Measurements from ENCODE around the gene PPP1R14B. TPM values are rescaled to one million over a fixed set of nuclear protein-coding genes. Genes with fewer than 3 reads are reported as not detected.
A peak's percentile ranks its signal among the peaks of the same experiment; 100 is the strongest.

Gene PPP1R14B
- total and polyA plus RNA-seq, 2 experiments from 2014 or later, result 115 to 239 TPM

- TF ChIP-seq EZH2phosphoT487 (IDR thresholded peaks at IDR 0.05; ENCODE audit: insufficient read depth, low read depth) (no peak), EZH2 (IDR thresholded peaks at IDR 0.05; ENCODE audit: insufficient read depth, poor library complexity, severe bottlenecking) (no peak)
- H3K4me2 ChIP-seq (ENCODE audit: unreplicated experiment), result peak within 1 kb of the TSS; percentile 82
- no peaks in the 10 kb centered on the region for H3K36me3 ChIP-seq (ENCODE audit: low read depth)
- WGBS, 2 experiments (ENCODE audit: low coverage in 1 of 2, low lambda C conversion rate in 2 of 2, missing lambda C conversion rate in 2 of 2), result 0 to 1% methylated on average over 38 to 42 of the region's 54 CpGs
- H3K9ac ChIP-seq, result peak within 1 kb of the TSS; percentile 86
- H3F3A ChIP-seq (ENCODE audit: insufficient read depth), result peaks cover 6% of the 10 kb centered on the region; the same call in 1 of the 2 replicates
- in situ Hi-C loops (cut with MboI), result no loop called here
- no peaks in the 10 kb centered on the region for H4K20me1 ChIP-seq (ENCODE audit: insufficient read depth)
- peak; percentile 93 for DNase-seq
- no peaks in the 10 kb centered on the region for H3K9me2 ChIP-seq (ENCODE audit: insufficient read depth)
- no peaks in the 10 kb centered on the region for H3K27me3 ChIP-seq (replicated peaks; ENCODE audit: insufficient read depth)
- no peaks in the 10 kb centered on the region for H3K9me3 ChIP-seq (ENCODE audit: low read depth)
- H3K4me3 ChIP-seq, result peak within 1 kb of the TSS; percentile 97
- peak within 1 kb of the TSS; percentile 89 for H2AFZ ChIP-seq
- peaks cover 38% of the 10 kb centered on the region for H3K79me2 ChIP-seq (ENCODE audit: insufficient read depth)
- peak within 1 kb of the TSS; percentile 46 for H3K27ac ChIP-seq
- peaks cover 6% of the 10 kb centered on the region; the same call in 1 of the 2 replicates for H3K4me1 ChIP-seq (ENCODE audit: insufficient read depth)
Observed at GRCh38 chr11:64225608-64226506, 20.9 kb downstream of the PPP1R14B start, which contains the start of the genes NUDT22 and TRPT1. Gene NUDT22, plus strand, starts transcription at chr11:64226274. Its CDS starts 379 bp downstream, at chr11:64226653. Gene TRPT1, minus strand, starts transcription at chr11:64226186. Its CDS starts 326 bp downstream, at chr11:64225860.

- H3K4me2 ChIP-seq (ENCODE audit: unreplicated experiment), result peak overlapping the region; percentile 82
- peaks cover 36% of the 10 kb centered on the region for H3K79me2 ChIP-seq (ENCODE audit: insufficient read depth)
- TF ChIP-seq EZH2 (IDR thresholded peaks at IDR 0.05; ENCODE audit: insufficient read depth, poor library complexity, severe bottlenecking) (no peak), EZH2phosphoT487 (IDR thresholded peaks at IDR 0.05; ENCODE audit: insufficient read depth, low read depth) (no peak)
- no peaks in the 10 kb centered on the region for H4K20me1 ChIP-seq (ENCODE audit: insufficient read depth)
- no peak overlapping the region for H3K27ac ChIP-seq
- H3K9me2 ChIP-seq (ENCODE audit: insufficient read depth), result no peaks in the 10 kb centered on the region
- DNase-seq, result peak; percentile 32
- H3K9me3 ChIP-seq (ENCODE audit: low read depth), result no peaks in the 10 kb centered on the region
- in situ Hi-C loops (cut with MboI), result no loop called here
- WGBS, 2 experiments (ENCODE audit: low coverage in 1 of 2, low lambda C conversion rate in 2 of 2, missing lambda C conversion rate in 2 of 2), result 61 to 66% methylated on average over 22 of the region's 22 CpGs
- no peak overlapping the region for H2AFZ ChIP-seq
- H3F3A ChIP-seq (ENCODE audit: insufficient read depth), result peaks cover 6% of the 10 kb centered on the region; the same call in 1 of the 2 replicates
- H3K9ac ChIP-seq, result peak overlapping the region; percentile 86
- H3K27me3 ChIP-seq (replicated peaks; ENCODE audit: insufficient read depth), result no peaks in the 10 kb centered on the region
- peak overlapping the region; percentile 97 for H3K4me3 ChIP-seq
- H3K4me1 ChIP-seq (ENCODE audit: insufficient read depth), result peaks cover 6% of the 10 kb centered on the region; the same call in 1 of the 2 replicates
- no peaks in the 10 kb centered on the region for H3K36me3 ChIP-seq (ENCODE audit: low read depth)
Observed at GRCh38 chr11:64224891-64225607, 21.7 kb downstream of the PPP1R14B start.

- Histone ChIP-seq H3K4me2 (ENCODE audit: unreplicated experiment) (no peak overlapping the region), H3K36me3 (ENCODE audit: low read depth) (no peaks in the 10 kb centered on the region)
- no peak for DNase-seq
Observed at GRCh38 chr11:64224151-64224890, 22.4 kb downstream of the PPP1R14B start.

More at GRCh38 chr11:64224151-64224890, 22.4 kb downstream of the PPP1R14B start:
- Histone ChIP-seq H3K9ac (no peak overlapping the region), H3K79me2 (ENCODE audit: insufficient read depth) (peaks cover 36% of the 10 kb centered on the region), H3K27me3 (replicated peaks; ENCODE audit: insufficient read depth) (no peaks in the 10 kb centered on the region), H3K4me3 (no peak overlapping the region), H3K27ac (no peak overlapping the region), H2AFZ (no peak overlapping the region), H3K9me2 (ENCODE audit: insufficient read depth) (no peaks in the 10 kb centered on the region), H3F3A (ENCODE audit: insufficient read depth) (peaks cover 6% of the 10 kb centered on the region; the same call in 1 of the 2 replicates), H3K4me1 (ENCODE audit: insufficient read depth) (peaks cover 6% of the 10 kb centered on the region; the same call in 1 of the 2 replicates), H4K20me1 (ENCODE audit: insufficient read depth) (no peaks in the 10 kb centered on the region), H3K9me3 (ENCODE audit: low read depth) (no peaks in the 10 kb centered on the region)
- in situ Hi-C loops (cut with MboI), result no loop called here
- 90% methylated on average over 13 to 17 of the region's 17 CpGs for WGBS, 2 experiments (ENCODE audit: low coverage in 1 of 2, low lambda C conversion rate in 2 of 2, missing lambda C conversion rate in 2 of 2)
- TF ChIP-seq EZH2phosphoT487 (IDR thresholded peaks at IDR 0.05; ENCODE audit: insufficient read depth, low read depth) (no peak), EZH2 (IDR thresholded peaks at IDR 0.05; ENCODE audit: insufficient read depth, poor library complexity, severe bottlenecking) (no peak)

Data from GM23248 (cell line).